SH-SY5Y (cell line): ENCODE measurements around the gene RSPH6A.

ENCODE experiments used
- GATA2 ChIP-seq: IDR thresholded peaks from 2 replicates; pipeline ENCODE4 v1.6.1; 2011; ENCODE audit warnings: mild to moderate bottlenecking, low read depth, low read length
- GATA3 ChIP-seq: IDR thresholded peaks from 2 replicates; pipeline ENCODE4 v1.6.1; 2011; ENCODE audit warnings: low read depth, mild to moderate bottlenecking, low read length, moderate library complexity

GRCh38 chr19:45758921-45759320 is 56.2 kb downstream of the RSPH6A start:
- no peak for TF ChIP-seq GATA2
- TF ChIP-seq GATA3, result no peak
